ENCODE measurements around the gene RAB5B. TPM values are rescaled to one million over a fixed set of nuclear protein-coding genes. Genes with fewer than 3 reads are reported as not detected.
"Not testable (repeated sequence)": the region's sequence is repeated elsewhere in the genome, so short reads cannot be mapped to it uniquely, and the experiment has no call there.

The RAB5B gene
- total and polyA plus RNA-seq, 10 of the 15 experiments (the other 5 are each of a cell fraction or from before 2014, with no cell fraction given), result 7.5 to 149 (median 37.8) TPM

- H3K9me3 ChIP-seq (replicated peaks; ENCODE audit: control insufficient read depth, insufficient read depth, low read length); DNase-seq (ENCODE audit: low read depth, low spot score); RAD21 ChIA-PET (ENCODE audit: unreplicated experiment); FAIRE-seq; in situ Hi-C loops (cut with MboI); CTCF ChIA-PET; H3K27me3 ChIP-seq (replicated peaks in 1 of 2; ENCODE audit: control insufficient read depth in 2 of 2, insufficient read depth in 2 of 2, low read length in 1 of 2); H4K20me1 ChIP-seq (ENCODE audit: control insufficient read depth, insufficient read depth); H2AFZ ChIP-seq (ENCODE audit: control insufficient read depth, low read depth, low read length); POLR2A ChIA-PET: not testable (repeated sequence)
- H3K4me3 ChIP-seq, result peak overlapping the region; percentile 98
- H3K4me1 ChIP-seq (ENCODE audit: control insufficient read depth, insufficient read depth, low read length), result peaks cover 15% of the 10 kb centered on the region
- TSS peak; percentile 92 for BruUV-seq (replicated peaks)
- peak overlapping the region; percentile 98 for H3K27ac ChIP-seq (ENCODE audit: control insufficient read depth, insufficient read depth)
- ATAC-seq, result peak; percentile 3
- intact Hi-C loops (cut with micrococcal nuclease; ENCODE audit: unreplicated experiment), result loop anchor here (5.0 kb wide), 1 partner anchor 215 kb away; the partner anchor contains the start of gene DNAJC14
- peaks cover 22% of the 10 kb centered on the region for H3K79me2 ChIP-seq (ENCODE audit: control insufficient read depth, insufficient read depth, low read length)
- peak; percentile 4 for TF ChIP-seq MYC (IDR thresholded peaks at IDR 0.05; ENCODE audit: insufficient read depth, insufficient read length, insufficient replicate concordance, low read length, severe bottlenecking)
- peaks cover 5 to 19% of the 10 kb centered on the region in 2 experiments; a peak in 3 of 4 replicates for H3K36me3 ChIP-seq (ENCODE audit: control insufficient read depth in 2 of 2, insufficient read depth in 2 of 2, low read length in 1 of 2)
- SMC1A ChIA-PET (ENCODE audit: uncharacterized antibody, unreplicated experiment), result interaction anchor here (4.1 kb wide), 1 partner anchor 304 kb away, joined by 37 read pairs; no protein-coding TSS in a partner anchor
- H3K9ac ChIP-seq (ENCODE audit: control insufficient read depth, insufficient read depth, low read length), result peak overlapping the region; percentile 96
- 3% methylated on average over 18 of the region's 20 CpGs for WGBS (ENCODE audit: insufficient coverage, insufficient replicate concordance, low lambda C conversion rate, missing lambda C conversion rate)
- H3K4me2 ChIP-seq (ENCODE audit: control insufficient read depth, insufficient read depth), result peak overlapping the region; percentile 92
Observed at GRCh38 chr12:56042430-56042813, 68.5 kb downstream of the RAB5B start.

- H3K4me1 ChIP-seq (ENCODE audit: control insufficient read depth, insufficient read depth, low read length), result peaks cover 15% of the 10 kb centered on the region
- H2AFZ ChIP-seq (ENCODE audit: control insufficient read depth, low read depth, low read length), result no peak overlapping the region
- H3K4me3 ChIP-seq, result peak overlapping the region; percentile 98
- intact Hi-C loops (cut with micrococcal nuclease; ENCODE audit: unreplicated experiment) (loop anchor here (5.0 kb wide), 1 partner anchor 216 kb away; the partner anchor contains the start of gene DNAJC14), in situ Hi-C loops (cut with MboI) (no loop called here)
- ChIA-PET POLR2A (no interaction called here), RAD21 (ENCODE audit: unreplicated experiment) (interaction anchor here (1.6 kb wide), 1 partner anchor 61 kb away, joined by 4 read pairs; the partner anchor contains the start of gene PA2G4), CTCF (interaction anchor here (2.2 kb wide), 1 partner anchor 212 kb away, joined by 4 read pairs; no protein-coding TSS in a partner anchor), SMC1A (ENCODE audit: uncharacterized antibody, unreplicated experiment) (no interaction called here)
- H3K9ac ChIP-seq (ENCODE audit: control insufficient read depth, insufficient read depth, low read length), result peak overlapping the region; percentile 96
- BruUV-seq (replicated peaks), result no TSS peak
- peak overlapping the region; percentile 98 for H3K27ac ChIP-seq (ENCODE audit: control insufficient read depth, insufficient read depth)
- H4K20me1 ChIP-seq (ENCODE audit: control insufficient read depth, insufficient read depth), result no peaks in the 10 kb centered on the region
- no peak for TF ChIP-seq IKZF2 (IDR thresholded peaks at IDR 0.05)
- TF ChIP-seq RB1 (IDR thresholded peaks at IDR 0.05; ENCODE audit: borderline replicate concordance), result no peak
- TF ChIP-seq JUND (IDR thresholded peaks at IDR 0.05; ENCODE audit: low read depth, low read length), result no peak
- no peak for TF ChIP-seq YBX1 (IDR thresholded peaks at IDR 0.05)
- no peak for DNase-seq (ENCODE audit: low read depth, low spot score)
- H3K36me3 ChIP-seq (ENCODE audit: control insufficient read depth in 2 of 2, insufficient read depth in 2 of 2, low read length in 1 of 2), result peaks cover 5 to 19% of the 10 kb centered on the region in 2 experiments; a peak in 3 of 4 replicates
- H3K27me3 ChIP-seq (replicated peaks in 1 of 2; ENCODE audit: control insufficient read depth in 2 of 2, insufficient read depth in 2 of 2, low read length in 1 of 2), result no peaks in the 10 kb centered on the region
- 4% methylated on average over 9 of the region's 9 CpGs for WGBS (ENCODE audit: insufficient coverage, insufficient replicate concordance, low lambda C conversion rate, missing lambda C conversion rate)
- H3K9me3 ChIP-seq (replicated peaks; ENCODE audit: control insufficient read depth, insufficient read depth, low read length), result no peaks in the 10 kb centered on the region
- peak overlapping the region; percentile 92 for H3K4me2 ChIP-seq (ENCODE audit: control insufficient read depth, insufficient read depth)
- no peak for ATAC-seq
- H3K79me2 ChIP-seq (ENCODE audit: control insufficient read depth, insufficient read depth, low read length), result peaks cover 22% of the 10 kb centered on the region
- no peak for FAIRE-seq
Observed at GRCh38 chr12:56042843-56043242, 69.0 kb downstream of the RAB5B start.

Other genes with a start within 250 kb of the RAB5B start
Only the 7 nearest of the 22 such genes appear.
- 56.4 and 62.9 TPM in 2 replicates for gene PYM1, start 46.2 kb upstream of the RAB5B start, total RNA-seq (2014; rRNA removed)
- 50.2 and 54.5 TPM in 2 replicates for gene PYM1, start 46.2 kb upstream of the RAB5B start, total RNA-seq (2014; rRNA removed; fragmentation: Illumina TruSeq; extraction: Trizol)
- gene PYM1, start 46.2 kb upstream of the RAB5B start, total RNA-seq (2021), result 44.8 and 45.5 TPM in 2 replicates
- gene PYM1, start 46.2 kb upstream of the RAB5B start, polyA plus RNA-seq (2011; rRNA removed), result 55.2 and 64.9 TPM in 2 replicates
- 50.8 and 62.5 TPM in 2 replicates for gene PYM1, start 46.2 kb upstream of the RAB5B start, polyA plus RNA-seq (2014; fragmentation: Illumina TruSeq; extraction: Trizol)
- 10 to 100 TPM; 33.9 to 37.6 TPM for gene PYM1, start 46.2 kb upstream of the RAB5B start, polyA plus RNA-seq (2014; fragmentation: Nextera tagmentation; extraction: Ambion mirVana)
- gene PYM1, start 46.2 kb upstream of the RAB5B start, polyA plus RNA-seq (2014; rRNA removed), result 73.9 and 79.6 TPM in 2 replicates
- gene PYM1, start 46.2 kb upstream of the RAB5B start, polyA plus RNA-seq (2016; fragmentation: Nextera tagmentation; extraction: Ambion mirVana), result 10 to 100 TPM; 87.4 to 93.4 TPM
- gene DGKA, start 42.9 kb upstream of the RAB5B start, total RNA-seq (2014; rRNA removed), result 36.3 and 37.9 TPM in 2 replicates
- 30.2 and 30.4 TPM in 2 replicates for gene DGKA, start 42.9 kb upstream of the RAB5B start, total RNA-seq (2014; rRNA removed; fragmentation: Illumina TruSeq; extraction: Trizol)
- gene DGKA, start 42.9 kb upstream of the RAB5B start, total RNA-seq (2021), result 49.5 and 59.7 TPM in 2 replicates
- 23.0 and 27.5 TPM in 2 replicates for gene DGKA, start 42.9 kb upstream of the RAB5B start, polyA plus RNA-seq (2011; rRNA removed)
- gene DGKA, start 42.9 kb upstream of the RAB5B start, polyA plus RNA-seq (2014; fragmentation: Illumina TruSeq; extraction: Trizol), result 38.0 and 141 TPM in 2 replicates
- gene DGKA, start 42.9 kb upstream of the RAB5B start, polyA plus RNA-seq (2014; fragmentation: Nextera tagmentation; extraction: Ambion mirVana), result 10 to 100 TPM; 14.0 to 20.3 TPM
- 38.4 and 41.6 TPM in 2 replicates for gene DGKA, start 42.9 kb upstream of the RAB5B start, polyA plus RNA-seq (2014; rRNA removed)
- 10 to 100 TPM; 55.6 to 65.5 TPM for gene DGKA, start 42.9 kb upstream of the RAB5B start, polyA plus RNA-seq (2016; fragmentation: Nextera tagmentation; extraction: Ambion mirVana)
- 0.51 and 0.71 TPM in 2 replicates for gene PMEL, start 8.0 kb upstream of the RAB5B start, total RNA-seq (2014; rRNA removed)
- 0.36 and 0.46 TPM in 2 replicates for gene PMEL, start 8.0 kb upstream of the RAB5B start, total RNA-seq (2014; rRNA removed; fragmentation: Illumina TruSeq; extraction: Trizol)
- 0.96 and 1.3 TPM in 2 replicates for gene PMEL, start 8.0 kb upstream of the RAB5B start, total RNA-seq (2021)
- 1.6 TPM in 2 replicates for gene PMEL, start 8.0 kb upstream of the RAB5B start, polyA plus RNA-seq (2011; rRNA removed)
- gene PMEL, start 8.0 kb upstream of the RAB5B start, polyA plus RNA-seq (2014; fragmentation: Illumina TruSeq; extraction: Trizol), result 0.81 TPM in 1 of 2 replicates, not detected in the other
- under 1 TPM; 0.32 to 0.33 TPM for gene PMEL, start 8.0 kb upstream of the RAB5B start, polyA plus RNA-seq (2014; fragmentation: Nextera tagmentation; extraction: Ambion mirVana)
- gene PMEL, start 8.0 kb upstream of the RAB5B start, polyA plus RNA-seq (2014; rRNA removed), result 0.59 and 0.90 TPM in 2 replicates
- 1 to 10 TPM in 1 of 2 experiments, under 1 TPM in 1; 0.53 to 1.5 TPM for gene PMEL, start 8.0 kb upstream of the RAB5B start, polyA plus RNA-seq (2016; fragmentation: Nextera tagmentation; extraction: Ambion mirVana)
- gene CDK2, start 7.2 kb upstream of the RAB5B start, total RNA-seq (2014; rRNA removed), result 90.6 and 92.5 TPM in 2 replicates
- gene CDK2, start 7.2 kb upstream of the RAB5B start, total RNA-seq (2014; rRNA removed; fragmentation: Illumina TruSeq; extraction: Trizol), result 73.1 and 84.5 TPM in 2 replicates
- 85.8 and 85.9 TPM in 2 replicates for gene CDK2, start 7.2 kb upstream of the RAB5B start, total RNA-seq (2021)
- 93.1 and 138 TPM in 2 replicates for gene CDK2, start 7.2 kb upstream of the RAB5B start, polyA plus RNA-seq (2011; rRNA removed)
- gene CDK2, start 7.2 kb upstream of the RAB5B start, polyA plus RNA-seq (2014; fragmentation: Illumina TruSeq; extraction: Trizol), result 92.8 and 108 TPM in 2 replicates
- gene CDK2, start 7.2 kb upstream of the RAB5B start, polyA plus RNA-seq (2014; fragmentation: Nextera tagmentation; extraction: Ambion mirVana), result 10 to 100 TPM; 13.1 to 16.1 TPM
- gene CDK2, start 7.2 kb upstream of the RAB5B start, polyA plus RNA-seq (2014; rRNA removed), result 68.3 and 79.9 TPM in 2 replicates
- gene CDK2, start 7.2 kb upstream of the RAB5B start, polyA plus RNA-seq (2016; fragmentation: Nextera tagmentation; extraction: Ambion mirVana), result 10 to 100 TPM; 66.1 to 70.8 TPM
- 12.9 and 13.8 TPM in 2 replicates for gene SUOX, start 23.2 kb downstream of the RAB5B start, total RNA-seq (2014; rRNA removed)
- 10.0 and 11.7 TPM in 2 replicates for gene SUOX, start 23.2 kb downstream of the RAB5B start, total RNA-seq (2014; rRNA removed; fragmentation: Illumina TruSeq; extraction: Trizol)
- gene SUOX, start 23.2 kb downstream of the RAB5B start, total RNA-seq (2021), result 11.8 and 13.6 TPM in 2 replicates
- 12.9 and 18.8 TPM in 2 replicates for gene SUOX, start 23.2 kb downstream of the RAB5B start, polyA plus RNA-seq (2011; rRNA removed)
- 11.5 and 16.5 TPM in 2 replicates for gene SUOX, start 23.2 kb downstream of the RAB5B start, polyA plus RNA-seq (2014; fragmentation: Illumina TruSeq; extraction: Trizol)
- gene SUOX, start 23.2 kb downstream of the RAB5B start, polyA plus RNA-seq (2014; fragmentation: Nextera tagmentation; extraction: Ambion mirVana), result 1 to 10 TPM; 5.1 to 5.2 TPM
- gene SUOX, start 23.2 kb downstream of the RAB5B start, polyA plus RNA-seq (2014; rRNA removed), result 12.4 and 16.1 TPM in 2 replicates
- 10 to 100 TPM; 13.2 to 18.1 TPM for gene SUOX, start 23.2 kb downstream of the RAB5B start, polyA plus RNA-seq (2016; fragmentation: Nextera tagmentation; extraction: Ambion mirVana)
- 0.79 and 1.1 TPM in 2 replicates for gene IKZF4, start 47.0 kb downstream of the RAB5B start, total RNA-seq (2014; rRNA removed)
- 0.89 and 0.92 TPM in 2 replicates for gene IKZF4, start 47.0 kb downstream of the RAB5B start, total RNA-seq (2014; rRNA removed; fragmentation: Illumina TruSeq; extraction: Trizol)
- 4.6 and 5.8 TPM in 2 replicates for gene IKZF4, start 47.0 kb downstream of the RAB5B start, total RNA-seq (2021)
- gene IKZF4, start 47.0 kb downstream of the RAB5B start, polyA plus RNA-seq (2011; rRNA removed), result 2.2 and 2.9 TPM in 2 replicates
- 4.9 and 5.5 TPM in 2 replicates for gene IKZF4, start 47.0 kb downstream of the RAB5B start, polyA plus RNA-seq (2014; fragmentation: Illumina TruSeq; extraction: Trizol)
- gene IKZF4, start 47.0 kb downstream of the RAB5B start, polyA plus RNA-seq (2014; fragmentation: Nextera tagmentation; extraction: Ambion mirVana), result 1 to 10 TPM in 1 of 2 experiments, under 1 TPM in 1; 0.74 to 1.2 TPM
- 2.8 and 3.8 TPM in 2 replicates for gene IKZF4, start 47.0 kb downstream of the RAB5B start, polyA plus RNA-seq (2014; rRNA removed)
- under 1 TPM; 0.91 to 0.93 TPM for gene IKZF4, start 47.0 kb downstream of the RAB5B start, polyA plus RNA-seq (2016; fragmentation: Nextera tagmentation; extraction: Ambion mirVana)
- 597 and 686 TPM in 2 replicates for gene RPS26, start 67.8 kb downstream of the RAB5B start, total RNA-seq (2014; rRNA removed)
- 1,014 and 1,019 TPM in 2 replicates for gene RPS26, start 67.8 kb downstream of the RAB5B start, total RNA-seq (2014; rRNA removed; fragmentation: Illumina TruSeq; extraction: Trizol)
- gene RPS26, start 67.8 kb downstream of the RAB5B start, total RNA-seq (2021), result 75.5 and 86.4 TPM in 2 replicates
- 214 and 442 TPM in 2 replicates for gene RPS26, start 67.8 kb downstream of the RAB5B start, polyA plus RNA-seq (2011; rRNA removed)
- gene RPS26, start 67.8 kb downstream of the RAB5B start, polyA plus RNA-seq (2014; fragmentation: Illumina TruSeq; extraction: Trizol), result 784 and 1,270 TPM in 2 replicates
- gene RPS26, start 67.8 kb downstream of the RAB5B start, polyA plus RNA-seq (2014; fragmentation: Nextera tagmentation; extraction: Ambion mirVana), result 1,000 to 10,000 TPM; 2,920 to 3,147 TPM
- gene RPS26, start 67.8 kb downstream of the RAB5B start, polyA plus RNA-seq (2014; rRNA removed), result 618 and 656 TPM in 2 replicates
- 100 to 1,000 TPM; 855 to 907 TPM for gene RPS26, start 67.8 kb downstream of the RAB5B start, polyA plus RNA-seq (2016; fragmentation: Nextera tagmentation; extraction: Ambion mirVana)